CD4-positive, alpha-beta T cell treated with Interleukin-10 for 1 hour (primary cell): ENCODE data around the gene PLOD1.
"Not testable (repeated sequence)": the region's sequence is repeated elsewhere in the genome, so short reads cannot be mapped to it uniquely, and the experiment has no call there.

ENCODE experiments used
- DNase-seq: peaks from one replicate; pipeline ENCODE4 v3.0.0-alpha.2; 2020

The PLOD1 gene

GRCh38 chr1:12008355-12008754 is 73.8 kb downstream of the PLOD1 start:
- DNase-seq = not testable (repeated sequence)

- no peak for DNase-seq
These were observed 74.9 kb downstream of the PLOD1 start for GRCh38 chr1:12009318-12009947.

GRCh38 chr1:12010746-12011570 is 76.4 kb downstream of the PLOD1 start:
- no peak for DNase-seq

GRCh38 chr1:12011998-12012397 is 77.5 kb downstream of the PLOD1 start:
- no peak for DNase-seq

- DNase-seq = no peak
These were observed 78.2 kb downstream of the PLOD1 start for GRCh38 chr1:12012560-12013316.

GRCh38 chr1:12014141-12014991 is 79.8 kb downstream of the PLOD1 start:
- DNase-seq = no peak

- DNase-seq = no peak
These were observed 80.5 kb downstream of the PLOD1 start for GRCh38 chr1:12015001-12015491.

GRCh38 chr1:12015499-12015898 is 81.0 kb downstream of the PLOD1 start:
- no peak for DNase-seq

- no peak for DNase-seq
These were observed 81.7 kb downstream of the PLOD1 start for GRCh38 chr1:12016182-12016581.

GRCh38 chr1:12019858-12020509 is 85.5 kb downstream of the PLOD1 start:
- peak; percentile 6 for DNase-seq

- DNase-seq = no peak
These were observed 87.1 kb downstream of the PLOD1 start for GRCh38 chr1:12021616-12022015.

- DNase-seq = no peak
These were observed 87.5 kb downstream of the PLOD1 start for GRCh38 chr1:12022036-12022435.
